ENCODE data around the gene AAGAB. TPM values are rescaled to one million over a fixed set of nuclear protein-coding genes. Genes with fewer than 3 reads are reported as not detected.

The AAGAB gene
- total RNA-seq, 2 donors from 2014 or later: 67.7 to 99.1 TPM

- H3K27me3 ChIP-seq (ENCODE audit: control insufficient read depth, insufficient read depth, low read length, poor library complexity, severe bottlenecking): no peaks in the 10 kb centered on the region
- WGBS, 2 experiments (ENCODE audit: insufficient coverage in 1 of 2, insufficient read length in 1 of 2): 100% methylated on average over 1 of the region's 1 CpG; no CpG with 5 or more reads in 1 of the 2 experiments
- H3K4me3 Mint-ChIP-seq: no peak overlapping the region
These were observed 51.5 kb downstream of the AAGAB start for GRCh38 chr15:67202991-67203390.

GRCh38 chr15:67202091-67202490, 52.4 kb downstream of the AAGAB start:
- Histone ChIP-seq H3K27ac (ENCODE audit: low read depth, low read length) (no peak overlapping the region), H3K9ac (ENCODE audit: extremely low read depth, low read length, poor library complexity, severe bottlenecking) (no peak overlapping the region), H3K36me3 (ENCODE audit: control insufficient read depth, insufficient read depth, low read length) (peaks cover 68% of the 10 kb centered on the region), H3K9me3 (ENCODE audit: control insufficient read depth, low read length) (no peaks in the 10 kb centered on the region), H3K27me3 (ENCODE audit: control insufficient read depth, insufficient read depth, low read length, poor library complexity, severe bottlenecking) (no peaks in the 10 kb centered on the region), H3K4me1 (ENCODE audit: control insufficient read depth, insufficient read depth, low read length) (peaks cover 10% of the 10 kb centered on the region), H3K4me3 (ENCODE audit: low read length) (no peak overlapping the region)
- Mint-ChIP-seq H3K36me3 (ENCODE audit: low read depth) (peaks cover 52% of the 10 kb centered on the region), H3K4me1 (peaks cover 18% of the 10 kb centered on the region), H3K4me3 (no peak overlapping the region), H3K27ac (no peak overlapping the region), H3K9me3 (no peaks in the 10 kb centered on the region), H3K27me3 (ENCODE audit: insufficient read depth) (no peaks in the 10 kb centered on the region)
- WGBS, 2 experiments (ENCODE audit: insufficient coverage in 1 of 2, insufficient read length in 1 of 2): 91 to 93% methylated on average over 2 of the region's 2 CpGs
- no peak for DNase-seq
- TF ChIP-seq CTCF (conservative IDR thresholded peaks at IDR 0.05): no peak

More at GRCh38 chr15:67202991-67203390, 51.5 kb downstream of the AAGAB start:
- Histone ChIP-seq H3K4me3 (ENCODE audit: low read length) (no peak overlapping the region), H3K36me3 (ENCODE audit: control insufficient read depth, insufficient read depth, low read length) (peaks cover 74% of the 10 kb centered on the region), H3K4me1 (ENCODE audit: control insufficient read depth, insufficient read depth, low read length) (peaks cover 10% of the 10 kb centered on the region), H3K9ac (ENCODE audit: extremely low read depth, low read length, poor library complexity, severe bottlenecking) (no peak overlapping the region), H3K9me3 (ENCODE audit: control insufficient read depth, low read length) (no peaks in the 10 kb centered on the region), H3K27ac (ENCODE audit: low read depth, low read length) (no peak overlapping the region)
- Mint-ChIP-seq H3K9me3 (no peaks in the 10 kb centered on the region), H3K4me1 (peaks cover 18% of the 10 kb centered on the region), H3K27ac (no peak overlapping the region), H3K36me3 (ENCODE audit: low read depth) (peaks cover 46% of the 10 kb centered on the region), H3K27me3 (ENCODE audit: insufficient read depth) (no peaks in the 10 kb centered on the region)
- DNase-seq: no peak
- no peak for TF ChIP-seq CTCF (conservative IDR thresholded peaks at IDR 0.05)

- H3K4me1 ChIP-seq (ENCODE audit: control insufficient read depth, insufficient read depth, low read length): peaks cover 10% of the 10 kb centered on the region
- no peak overlapping the region for H3K27ac Mint-ChIP-seq
- no peak overlapping the region for H3K4me3 ChIP-seq (ENCODE audit: low read length)
- no peak for TF ChIP-seq CTCF (conservative IDR thresholded peaks at IDR 0.05)
- no peak overlapping the region for H3K9ac ChIP-seq (ENCODE audit: extremely low read depth, low read length, poor library complexity, severe bottlenecking)
- H3K27me3 Mint-ChIP-seq (ENCODE audit: insufficient read depth): no peaks in the 10 kb centered on the region
- no peak overlapping the region for H3K4me3 Mint-ChIP-seq
- peaks cover 18% of the 10 kb centered on the region for H3K4me1 Mint-ChIP-seq
- no peak for DNase-seq
- H3K27me3 ChIP-seq (ENCODE audit: control insufficient read depth, insufficient read depth, low read length, poor library complexity, severe bottlenecking): no peaks in the 10 kb centered on the region
- peaks cover 67% of the 10 kb centered on the region for H3K36me3 ChIP-seq (ENCODE audit: control insufficient read depth, insufficient read depth, low read length)
- no peaks in the 10 kb centered on the region for H3K9me3 ChIP-seq (ENCODE audit: control insufficient read depth, low read length)
- peaks cover 58% of the 10 kb centered on the region for H3K36me3 Mint-ChIP-seq (ENCODE audit: low read depth)
- H3K9me3 Mint-ChIP-seq: no peaks in the 10 kb centered on the region
- no peak overlapping the region for H3K27ac ChIP-seq (ENCODE audit: low read depth, low read length)
These were observed 53.3 kb downstream of the AAGAB start for GRCh38 chr15:67201136-67201535.
